ENCODE results near the gene ROBO4. TPM values are rescaled to one million over a fixed set of nuclear protein-coding genes. Genes with fewer than 3 reads are reported as not detected.
A peak's percentile ranks its signal among the peaks of the same experiment; 100 is the strongest.

The ROBO4 gene
- 11.7 and 15.9 TPM in 2 replicates for total RNA-seq (2014; rRNA removed; shearing (Covaris generic))

GRCh38 chr11:124897674-124898262, at the start of gene ROBO4:
Gene ROBO4, minus strand, starts transcription at chr11:124897865. Its CDS starts 70 bp downstream, at chr11:124897795.
- DNase-seq (ENCODE audit: low spot score): peak; percentile 37

GRCh38 chr11:124946735-124947141, 49.1 kb upstream of the ROBO4 start:
- DNase-seq (ENCODE audit: low spot score): no peak

GRCh38 chr11:124945826-124946225, 48.2 kb upstream of the ROBO4 start:
- DNase-seq (ENCODE audit: low spot score): no peak

- DNase-seq (ENCODE audit: low spot score): no peak
Measured at GRCh38 chr11:124944565-124944964, 46.9 kb upstream of the ROBO4 start.

- no peak for DNase-seq (ENCODE audit: low spot score)
Measured at GRCh38 chr11:124943741-124944140, 46.1 kb upstream of the ROBO4 start.

GRCh38 chr11:124943254-124943616, 45.6 kb upstream of the ROBO4 start:
- DNase-seq (ENCODE audit: low spot score): no peak

- DNase-seq (ENCODE audit: low spot score): no peak
Measured at GRCh38 chr11:124942466-124943253, 45.0 kb upstream of the ROBO4 start.

- DNase-seq (ENCODE audit: low spot score): no peak
Measured at GRCh38 chr11:124941703-124942102, 44.0 kb upstream of the ROBO4 start.

- DNase-seq (ENCODE audit: low spot score): no peak
Measured at GRCh38 chr11:124938970-124939369, 41.3 kb upstream of the ROBO4 start.

GRCh38 chr11:124938206-124938765, 40.6 kb upstream of the ROBO4 start:
- no peak for DNase-seq (ENCODE audit: low spot score)

- DNase-seq (ENCODE audit: low spot score): no peak
Measured at GRCh38 chr11:124937336-124937935, 39.8 kb upstream of the ROBO4 start.

GRCh38 chr11:124935548-124936514, 38.2 kb upstream of the ROBO4 start, which contains the start of gene HEPACAM:
Gene HEPACAM, minus strand, starts transcription at chr11:124936047. Its CDS starts 41 bp downstream, at chr11:124936006.
- no peak for DNase-seq (ENCODE audit: low spot score)

- peak; percentile 25 for DNase-seq (ENCODE audit: low spot score)
Measured at GRCh38 chr11:124934862-124935547, 37.3 kb upstream of the ROBO4 start.

GRCh38 chr11:124930799-124931198, 33.1 kb upstream of the ROBO4 start:
- no peak for DNase-seq (ENCODE audit: low spot score)

- DNase-seq (ENCODE audit: low spot score): no peak
Measured at GRCh38 chr11:124928942-124929665, 31.4 kb upstream of the ROBO4 start.

GRCh38 chr11:124923296-124923695, 25.6 kb upstream of the ROBO4 start:
- no peak for DNase-seq (ENCODE audit: low spot score)

GRCh38 chr11:124922831-124923230, 25.2 kb upstream of the ROBO4 start:
- no peak for DNase-seq (ENCODE audit: low spot score)

- no peak for DNase-seq (ENCODE audit: low spot score)
Measured at GRCh38 chr11:124920870-124921609, 23.4 kb upstream of the ROBO4 start.

- no peak for DNase-seq (ENCODE audit: low spot score)
Measured at GRCh38 chr11:124920356-124920755, 22.7 kb upstream of the ROBO4 start.

Measured in A172 (cell line).